ENCODE measurements around the gene MOGAT3. TPM values are rescaled to one million over a fixed set of nuclear protein-coding genes. Genes with fewer than 3 reads are reported as not detected.

Gene MOGAT3
- total RNA-seq, 2 donors from 2014 or later: not detected

DNA sequence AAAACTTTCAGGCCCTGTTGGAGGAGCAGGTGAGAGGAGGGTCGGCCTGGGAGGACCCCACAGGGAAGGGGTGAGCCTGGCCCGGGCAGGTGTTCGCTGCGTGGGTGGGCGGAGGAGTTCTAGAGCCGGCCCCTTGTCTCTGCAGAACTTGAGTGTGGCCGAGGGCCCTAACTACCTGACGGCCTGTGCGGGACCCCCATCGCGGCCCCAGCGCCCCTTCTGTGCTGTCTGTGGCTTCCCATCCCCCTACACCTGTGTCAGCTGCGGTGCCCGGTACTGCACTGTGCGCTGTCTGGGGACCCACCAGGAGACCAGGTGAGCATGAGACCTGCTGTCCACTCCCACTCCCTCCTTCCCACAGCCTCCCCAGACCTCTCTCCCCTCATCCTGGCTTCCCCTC lies 22.7 kb upstream of the MOGAT3 start:
- H3K4me1 ChIP-seq (ENCODE audit: control insufficient read depth in 1 of 2, low read depth in 2 of 2): peaks cover 7 to 18% of the 10 kb centered on the region in 2 donors
- H3K27me3 ChIP-seq (replicated peaks; ENCODE audit: insufficient read depth): no peaks in the 10 kb centered on the region
- no peak overlapping the region for H3K4me3 ChIP-seq
- H3K27ac ChIP-seq: no peak overlapping the region
- no peaks in the 10 kb centered on the region for H3K9me3 ChIP-seq
- H3K36me3 ChIP-seq: peaks cover 37% of the 10 kb centered on the region
- TF ChIP-seq, protein P1, sequence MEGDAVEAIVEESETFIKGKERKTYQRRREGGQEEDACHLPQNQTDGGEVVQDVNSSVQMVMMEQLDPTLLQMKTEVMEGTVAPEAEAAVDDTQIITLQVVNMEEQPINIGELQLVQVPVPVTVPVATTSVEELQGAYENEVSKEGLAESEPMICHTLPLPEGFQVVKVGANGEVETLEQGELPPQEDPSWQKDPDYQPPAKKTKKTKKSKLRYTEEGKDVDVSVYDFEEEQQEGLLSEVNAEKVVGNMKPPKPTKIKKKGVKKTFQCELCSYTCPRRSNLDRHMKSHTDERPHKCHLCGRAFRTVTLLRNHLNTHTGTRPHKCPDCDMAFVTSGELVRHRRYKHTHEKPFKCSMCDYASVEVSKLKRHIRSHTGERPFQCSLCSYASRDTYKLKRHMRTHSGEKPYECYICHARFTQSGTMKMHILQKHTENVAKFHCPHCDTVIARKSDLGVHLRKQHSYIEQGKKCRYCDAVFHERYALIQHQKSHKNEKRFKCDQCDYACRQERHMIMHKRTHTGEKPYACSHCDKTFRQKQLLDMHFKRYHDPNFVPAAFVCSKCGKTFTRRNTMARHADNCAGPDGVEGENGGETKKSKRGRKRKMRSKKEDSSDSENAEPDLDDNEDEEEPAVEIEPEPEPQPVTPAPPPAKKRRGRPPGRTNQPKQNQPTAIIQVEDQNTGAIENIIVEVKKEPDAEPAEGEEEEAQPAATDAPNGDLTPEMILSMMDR (IDR thresholded peaks at IDR 0.05): no peak
- DNase-seq (ENCODE audit: low spot score) (no peak), ATAC-seq (ENCODE audit: insufficient number of reproducible peaks, low FRiP score, low read depth) (no peak)

DNA sequence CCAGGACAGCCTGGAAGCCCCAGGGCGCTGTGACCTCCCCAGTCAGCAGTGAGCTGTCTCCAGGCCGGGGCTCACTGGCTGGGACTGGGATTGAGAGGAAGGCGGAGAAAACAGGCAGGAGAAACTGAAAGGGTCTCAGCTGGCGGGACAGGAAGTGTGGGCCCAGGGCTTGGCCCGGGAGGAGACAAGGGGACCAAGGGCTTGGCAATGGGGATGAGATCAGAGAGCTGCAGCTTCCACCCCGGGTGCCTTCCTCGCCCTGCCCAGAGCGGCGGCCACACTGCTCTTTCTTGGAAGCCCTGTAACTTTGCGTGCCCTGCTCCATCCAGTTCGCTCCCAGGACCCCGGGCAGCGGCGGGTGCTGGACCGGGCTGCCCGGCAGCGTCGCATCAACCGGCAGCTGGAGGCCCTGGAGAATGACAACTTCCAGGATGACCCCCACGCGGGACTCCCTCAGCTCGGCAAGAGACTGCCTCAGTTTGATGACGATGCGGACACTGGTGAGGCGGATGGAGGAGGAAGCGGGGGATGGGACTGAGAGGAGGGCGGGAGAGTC lies 21.5 kb upstream of the MOGAT3 start:
- H3K9me3 ChIP-seq: no peaks in the 10 kb centered on the region
- ATAC-seq (ENCODE audit: insufficient number of reproducible peaks, low FRiP score, low read depth) (no peak), DNase-seq (ENCODE audit: low spot score) (no peak)
- H3K27me3 ChIP-seq (replicated peaks; ENCODE audit: insufficient read depth): no peaks in the 10 kb centered on the region
- no peak overlapping the region for H3K27ac ChIP-seq
- peaks cover 32% of the 10 kb centered on the region for H3K36me3 ChIP-seq
- no peak overlapping the region for H3K4me3 ChIP-seq
- peaks cover 7 to 21% of the 10 kb centered on the region in 2 donors for H3K4me1 ChIP-seq (ENCODE audit: control insufficient read depth in 1 of 2, low read depth in 2 of 2)
- TF ChIP-seq, protein P1 (IDR thresholded peaks at IDR 0.05): no peak

DNA sequence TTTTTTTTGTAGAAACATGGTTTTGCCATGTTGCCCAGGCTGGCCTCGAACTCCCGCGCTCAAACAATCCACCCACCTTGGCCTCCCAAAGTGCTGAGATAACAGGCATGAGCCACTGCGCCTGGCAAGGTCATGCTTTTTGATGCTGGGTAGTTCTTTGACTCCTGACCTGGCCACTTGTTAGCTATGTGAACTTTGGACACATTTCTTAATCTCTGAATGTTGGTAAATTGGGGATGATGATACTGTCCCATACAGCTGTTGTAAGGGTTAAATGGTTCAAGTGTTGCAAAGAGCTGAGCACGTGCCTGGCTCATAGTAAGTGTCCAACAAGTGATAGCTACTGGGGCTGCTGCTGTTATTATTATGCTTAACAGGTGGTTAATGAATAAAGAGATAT lies 19.5 kb upstream of the MOGAT3 start:
- ATAC-seq (ENCODE audit: insufficient number of reproducible peaks, low FRiP score, low read depth) (no peak), DNase-seq (ENCODE audit: low spot score) (no peak)
- peaks cover 22% of the 10 kb centered on the region for H3K36me3 ChIP-seq
- no peak overlapping the region for H3K4me3 ChIP-seq
- no peaks in the 10 kb centered on the region for H3K9me3 ChIP-seq
- no peaks in the 10 kb centered on the region for H3K27me3 ChIP-seq (replicated peaks; ENCODE audit: insufficient read depth)
- no peak overlapping the region for H3K27ac ChIP-seq
- TF ChIP-seq, protein P1 (IDR thresholded peaks at IDR 0.05): no peak
- peaks cover 16 to 37% of the 10 kb centered on the region in 2 donors for H3K4me1 ChIP-seq (ENCODE audit: control insufficient read depth in 1 of 2, low read depth in 2 of 2)

DNA sequence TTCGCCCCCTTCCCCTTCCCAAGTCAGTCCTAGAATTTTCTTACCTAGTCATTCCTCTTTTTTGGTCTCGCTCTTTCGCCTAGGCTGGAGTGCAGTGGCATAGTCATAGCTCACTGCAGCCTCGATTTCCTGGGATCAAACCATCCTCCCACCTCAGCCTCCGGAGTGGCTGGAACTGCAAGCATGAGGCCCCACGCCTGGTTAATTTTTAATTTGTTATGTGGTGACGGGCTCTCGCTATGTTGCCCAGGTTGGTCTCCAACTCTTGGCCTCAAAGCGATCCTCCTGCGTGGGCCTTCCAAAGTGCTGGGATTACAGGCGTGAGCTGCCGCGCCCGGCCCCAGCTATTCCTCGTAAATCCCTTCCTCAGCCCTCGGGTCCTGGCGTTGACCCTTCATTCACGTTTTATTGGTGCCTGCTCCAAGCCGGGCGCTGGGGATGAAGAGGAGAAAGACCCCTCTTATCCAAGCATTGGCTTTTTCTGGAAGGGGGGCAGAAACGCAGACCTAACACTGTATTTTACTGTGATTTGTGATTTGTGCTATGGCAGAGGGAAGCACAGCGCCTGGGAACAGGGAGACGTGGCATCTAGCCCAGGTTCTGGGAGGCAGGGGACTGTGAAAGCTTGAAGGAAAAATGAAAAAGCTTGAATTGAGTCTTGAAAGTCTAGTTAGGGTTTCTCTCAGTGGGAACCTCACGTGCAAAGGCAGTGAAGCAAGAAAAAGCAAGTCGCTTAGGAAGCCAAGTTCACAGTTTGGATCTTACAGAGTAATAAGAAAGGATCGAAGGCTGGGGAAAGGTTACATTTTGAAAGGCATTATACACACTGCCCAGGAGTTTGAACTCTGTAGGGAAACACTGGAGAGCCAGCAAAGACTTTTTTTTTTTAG lies 17.6 kb upstream of the MOGAT3 start:
- no peak for DNase-seq (ENCODE audit: low spot score)
- TF ChIP-seq, protein P1 (IDR thresholded peaks at IDR 0.05): no peak
- H3K9me3 ChIP-seq: no peaks in the 10 kb centered on the region
- peaks cover 7% of the 10 kb centered on the region for H3K36me3 ChIP-seq
- H3K27me3 ChIP-seq (replicated peaks; ENCODE audit: insufficient read depth): no peaks in the 10 kb centered on the region
- no peak for ATAC-seq (ENCODE audit: insufficient number of reproducible peaks, low FRiP score, low read depth)
- peak overlapping the region; percentile 58 to 87 for H3K27ac ChIP-seq
- H3K4me1 ChIP-seq (ENCODE audit: control insufficient read depth in 1 of 2, low read depth in 2 of 2): peaks cover 16 to 37% of the 10 kb centered on the region in 2 donors
- peak overlapping the region; percentile 87 for H3K4me3 ChIP-seq
